ENCODE data around the gene PRKCE. TPM values are rescaled to one million over a fixed set of nuclear protein-coding genes. Genes with fewer than 3 reads are reported as not detected.
A peak's percentile ranks its signal among the peaks of the same experiment; 100 is the strongest.

PRKCE gene
- total and polyA plus RNA-seq, 11 donors = 4.1 to 22.3 (median 16.2) TPM

- Histone ChIP-seq H3K4me3 (no peak overlapping the region), H3K9me3 (no peaks in the 10 kb centered on the region), H3K36me3 (no peaks in the 10 kb centered on the region), H3K27ac (peak overlapping the region in 2 of 12 donors; percentile 15 to 82), H3K27me3 (no peaks in the 10 kb centered on the region), H3K4me1 (peaks cover 4 to 83% (median 42%) of the 10 kb centered on the region in 12 donors)
- no peak for TF ChIP-seq POLR2A (IDR thresholded peaks at IDR 0.05)
- TF ChIP-seq CTCF (IDR thresholded peaks at IDR 0.05) = no peak
- intact Hi-C loops (cut with DNase I) = no loop called here
- ATAC-seq (peak in 1 of 4 donors; percentile 11), DNase-seq (no peak)
- 83 to 91% (median 86%) methylated on average over 5 of the region's 5 CpGs for WGBS, 4 donors
These were observed 239.3 kb downstream of the PRKCE start for GRCh38 chr2:45890819-45891218.

- ATAC-seq = no peak
- WGBS, 4 donors = 81 to 88% (median 87%) methylated on average over 8 of the region's 8 CpGs
- H3K4me1 ChIP-seq = peaks cover 0 to 83% (median 36%) of the 10 kb centered on the region in 12 donors
- peak overlapping the region in 1 of 12 donors; percentile 82 for H3K27ac ChIP-seq
- no peak overlapping the region for H3K4me3 ChIP-seq
- no peak for DNase-seq
- no peaks in the 10 kb centered on the region for H3K27me3 ChIP-seq
- H3K9me3 ChIP-seq = no peaks in the 10 kb centered on the region
- no peaks in the 10 kb centered on the region for H3K36me3 ChIP-seq
- TF ChIP-seq CTCF (IDR thresholded peaks at IDR 0.05) (no peak), POLR2A (IDR thresholded peaks at IDR 0.05) (no peak)
- intact Hi-C loops (cut with DNase I) = no loop called here
These were observed 240.4 kb downstream of the PRKCE start for GRCh38 chr2:45891719-45892424.

- no peak overlapping the region for H3K27ac ChIP-seq
- WGBS, 4 donors = 48 to 54% (median 53%) methylated on average over 3 of the region's 3 CpGs
- ATAC-seq = no peak
These were observed 240.9 kb downstream of the PRKCE start for GRCh38 chr2:45892425-45892745.

GRCh38 chr2:45892757-45893156 lies 241.3 kb downstream of the PRKCE start:
- Histone ChIP-seq H3K27ac (no peak overlapping the region), H3K9me3 (no peaks in the 10 kb centered on the region), H3K4me1 (peaks cover 0 to 83% (median 30%) of the 10 kb centered on the region in 12 donors), H3K36me3 (no peaks in the 10 kb centered on the region), H3K4me3 (no peak overlapping the region), H3K27me3 (no peaks in the 10 kb centered on the region)
- intact Hi-C loops (cut with DNase I) = no loop called here
- DNase-seq (peak in 1 of 5 donors; percentile 49), ATAC-seq (no peak)
- TF ChIP-seq POLR2A (IDR thresholded peaks at IDR 0.05) (no peak), CTCF (IDR thresholded peaks at IDR 0.05) (no peak)
- WGBS, 4 donors = 37 to 51% (median 45%) methylated on average over 7 of the region's 7 CpGs

More at GRCh38 chr2:45892425-45892745, 240.9 kb downstream of the PRKCE start:
- H3K9me3 ChIP-seq = no peaks in the 10 kb centered on the region
- no peak overlapping the region for H3K4me3 ChIP-seq
- intact Hi-C loops (cut with DNase I) = no loop called here
- H3K27me3 ChIP-seq = no peaks in the 10 kb centered on the region
- H3K36me3 ChIP-seq = no peaks in the 10 kb centered on the region
- no peak for DNase-seq
- peaks cover 0 to 83% (median 32%) of the 10 kb centered on the region in 12 donors for H3K4me1 ChIP-seq
- no peak for TF ChIP-seq CTCF (IDR thresholded peaks at IDR 0.05)
- no peak for TF ChIP-seq POLR2A (IDR thresholded peaks at IDR 0.05)
